Stimulated activated naive B cell treated with anti-CD40 and anti-IgM and Interleukin-4, amounts not matched to agents 10 μg/mL and 1 μg/mL and 100 μg/mL, for 72 hours (primary cell): Measurements from ENCODE around the gene CD84.

ENCODE experiments used
- ATAC-seq, 2 donors: fragments of 150-1000 bp; cut with Tn5 transposase; replicated peaks; 2 replicates each; pipeline ENCODE4 v1.10.0; 2021; ENCODE audit warnings: moderate library complexity in 1 of 2
- DNase-seq: peaks from one replicate; pipeline ENCODE4 v3.0.0; 2021
- H3K27ac Mint-ChIP-seq: one replicate; pipeline ENCODE4 v1.8.0; 2022; ENCODE audit warnings: mild to moderate bottlenecking, mixed read lengths
- H3K27me3 Mint-ChIP-seq, 2 donors: one replicate each; pipeline ENCODE4 v1.8.0; 2022; ENCODE audit warnings: mixed read lengths in 2 of 2
- H3K36me3 Mint-ChIP-seq, 2 donors: one replicate each; pipeline ENCODE4 v1.8.0; 2022; ENCODE audit warnings: mixed read lengths in 2 of 2, mild to moderate bottlenecking in 1 of 2
- H3K4me1 Mint-ChIP-seq, 2 donors: one replicate each; pipeline ENCODE4 v1.8.0; 2022; ENCODE audit warnings: mixed read lengths in 2 of 2, mild to moderate bottlenecking in 1 of 2
- H3K4me3 Mint-ChIP-seq, 2 donors: one replicate each; pipeline ENCODE4 v1.8.0; 2022; ENCODE audit warnings: mild to moderate bottlenecking in 2 of 2, mixed read lengths in 2 of 2, moderate library complexity in 1 of 2
- H3K9me3 Mint-ChIP-seq, 2 donors: one replicate each; pipeline ENCODE4 v1.8.0; 2022; ENCODE audit warnings: mixed read lengths in 2 of 2, mild to moderate bottlenecking in 1 of 2

Gene CD84

DNA sequence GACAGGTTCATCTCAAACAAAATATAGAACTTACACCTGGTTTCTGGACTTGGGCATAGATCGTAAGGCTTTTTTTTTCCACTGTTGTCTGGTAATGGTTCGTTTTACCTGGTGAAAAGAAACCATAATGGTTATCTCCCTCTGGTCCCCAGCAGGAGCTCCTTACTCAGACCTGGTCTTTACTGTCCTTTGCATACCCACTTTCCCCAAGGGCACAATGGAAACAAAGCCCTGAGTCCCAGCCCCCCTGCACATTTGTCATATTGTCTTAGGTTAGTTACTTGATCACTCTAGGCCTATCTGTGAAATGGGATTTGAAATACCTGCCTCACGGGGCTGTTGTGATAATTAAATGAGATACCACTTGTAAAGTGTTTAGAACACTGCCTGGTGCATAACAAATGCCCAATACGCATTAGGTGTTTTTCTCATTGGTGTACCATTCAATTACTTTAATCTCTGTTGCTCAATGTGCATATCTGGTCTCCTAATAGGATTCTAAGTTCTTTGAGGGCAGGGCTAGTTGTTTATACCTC lies 40.5 kb upstream of the CD84 start:
- Mint-ChIP-seq H3K4me1 (peaks cover 47 to 77% of the 10 kb centered on the region in 2 donors), H3K4me3 (no peak overlapping the region), H3K27me3 (no peaks in the 10 kb centered on the region), H3K36me3 (peaks cover 64 to 80% of the 10 kb centered on the region in 2 donors), H3K9me3 (peaks cover 10 to 18% of the 10 kb centered on the region in 2 donors), H3K27ac (peak overlapping the region; percentile 56)
- ATAC-seq (no peak), DNase-seq (no peak)

DNA sequence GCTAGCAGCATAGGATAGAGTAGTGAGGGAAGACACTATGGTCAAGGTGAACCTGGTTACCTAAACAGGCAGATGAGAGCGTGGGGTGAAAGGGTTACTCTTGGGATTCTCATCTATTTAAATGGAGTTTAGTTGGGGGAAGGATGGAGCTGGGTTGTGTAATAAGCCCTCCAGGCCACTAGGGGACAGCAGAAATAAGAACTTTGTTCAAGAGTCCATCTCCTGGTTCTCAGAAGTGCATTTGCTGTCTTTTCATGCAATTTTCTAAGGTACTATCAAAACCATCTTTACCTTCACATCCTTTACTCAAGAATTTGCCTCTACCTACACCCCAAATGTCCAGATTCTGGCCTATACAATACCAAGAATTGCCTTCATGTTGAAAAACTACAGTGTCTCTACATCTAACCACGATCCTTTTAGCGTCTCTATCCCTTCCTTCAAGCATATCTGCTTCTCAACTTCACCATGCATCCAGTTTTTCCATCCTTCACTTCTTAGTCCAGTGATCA lies 39.5 kb upstream of the CD84 start:
- Mint-ChIP-seq H3K36me3 (peaks cover 66 to 78% of the 10 kb centered on the region in 2 donors), H3K27me3 (no peaks in the 10 kb centered on the region), H3K9me3 (peaks cover 10 to 18% of the 10 kb centered on the region in 2 donors), H3K27ac (peak overlapping the region; percentile 56), H3K4me3 (peak overlapping the region in 1 of 2 donors; percentile 2), H3K4me1 (peaks cover 43 to 71% of the 10 kb centered on the region in 2 donors)
- ATAC-seq (no peak), DNase-seq (no peak)

DNA sequence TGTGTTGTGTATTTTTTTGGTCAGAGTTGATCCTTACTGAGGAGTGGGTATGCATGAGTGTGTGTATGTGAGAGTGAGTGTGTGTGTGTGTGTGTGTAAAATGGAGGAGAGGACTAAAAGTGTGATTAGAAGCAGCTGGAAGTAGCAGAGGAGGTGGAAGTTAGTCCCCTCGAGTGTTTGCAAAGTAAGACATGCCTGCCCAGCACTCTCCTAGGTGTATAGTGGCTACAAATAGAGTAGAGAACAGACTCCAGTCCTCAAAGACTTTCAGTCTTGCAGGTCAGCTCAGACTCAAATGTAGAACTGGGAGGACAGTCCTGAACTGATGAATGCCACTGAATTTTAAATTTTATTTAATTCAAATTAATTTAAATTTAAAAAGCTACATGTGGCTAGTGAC lies 39.0 kb upstream of the CD84 start:
- peaks cover 44 to 71% of the 10 kb centered on the region in 2 donors for H3K4me1 Mint-ChIP-seq
- H3K4me3 Mint-ChIP-seq, result peak overlapping the region in 1 of 2 donors; percentile 19
- no peaks in the 10 kb centered on the region for H3K27me3 Mint-ChIP-seq
- ATAC-seq (no peak), DNase-seq (no peak)
- peak overlapping the region; percentile 79 for H3K27ac Mint-ChIP-seq
- H3K9me3 Mint-ChIP-seq, result peaks cover 10 to 17% of the 10 kb centered on the region in 2 donors
- H3K36me3 Mint-ChIP-seq, result peaks cover 65 to 78% of the 10 kb centered on the region in 2 donors

DNA sequence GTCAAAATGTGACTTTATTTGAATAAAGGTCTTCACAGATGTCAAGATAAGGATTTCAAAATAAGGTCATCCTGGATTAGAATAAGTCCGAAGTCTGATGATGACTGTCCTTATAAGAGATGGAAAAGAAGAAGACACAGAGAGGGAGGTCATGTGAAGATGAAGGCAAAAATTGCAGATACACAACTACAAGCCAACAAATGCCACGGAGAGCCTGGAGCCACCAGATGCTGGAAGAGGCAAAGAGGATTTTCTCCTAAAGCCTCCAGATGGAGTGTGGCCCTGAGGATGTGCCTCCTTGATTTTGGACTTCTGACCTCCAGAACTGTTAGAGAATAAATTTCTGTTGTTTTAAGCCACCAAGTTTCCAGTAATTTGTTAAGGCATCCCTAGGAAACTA lies 36.4 kb upstream of the CD84 start:
- DNase-seq (no peak), ATAC-seq (no peak)
- Mint-ChIP-seq H3K36me3 (peaks cover 63 to 75% of the 10 kb centered on the region in 2 donors), H3K9me3 (peaks cover 10 to 15% of the 10 kb centered on the region in 2 donors), H3K27me3 (no peaks in the 10 kb centered on the region), H3K4me3 (no peak overlapping the region), H3K27ac (no peak overlapping the region), H3K4me1 (peaks cover 36 to 68% of the 10 kb centered on the region in 2 donors)

DNA sequence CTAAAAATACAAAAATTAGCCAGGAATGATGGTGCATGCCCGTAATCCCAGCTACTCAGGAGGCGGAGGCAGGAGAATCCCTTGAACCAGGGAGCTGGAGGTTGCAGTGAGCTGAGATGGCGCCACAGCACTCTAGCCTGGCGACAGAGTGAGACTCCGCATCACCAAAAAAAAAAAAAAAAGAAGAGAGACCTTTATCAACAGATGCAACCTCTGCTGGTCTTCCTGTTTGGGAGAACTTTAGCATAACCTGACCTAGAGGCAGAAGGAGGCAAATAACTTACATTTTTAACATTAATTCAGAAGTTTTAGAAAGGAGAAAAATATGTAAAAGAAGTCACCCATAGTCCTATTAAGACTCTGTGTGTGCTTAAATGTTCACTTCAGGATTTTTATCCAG lies 35.1 kb upstream of the CD84 start:
- no peaks in the 10 kb centered on the region for H3K27me3 Mint-ChIP-seq
- H3K9me3 Mint-ChIP-seq, result peaks cover 10 to 11% of the 10 kb centered on the region in 2 donors
- H3K4me3 Mint-ChIP-seq, result no peak overlapping the region
- peaks cover 61 to 73% of the 10 kb centered on the region in 2 donors for H3K36me3 Mint-ChIP-seq
- peaks cover 41 to 70% of the 10 kb centered on the region in 2 donors for H3K4me1 Mint-ChIP-seq
- ATAC-seq (no peak), DNase-seq (no peak)
- peak overlapping the region; percentile 72 for H3K27ac Mint-ChIP-seq

DNA sequence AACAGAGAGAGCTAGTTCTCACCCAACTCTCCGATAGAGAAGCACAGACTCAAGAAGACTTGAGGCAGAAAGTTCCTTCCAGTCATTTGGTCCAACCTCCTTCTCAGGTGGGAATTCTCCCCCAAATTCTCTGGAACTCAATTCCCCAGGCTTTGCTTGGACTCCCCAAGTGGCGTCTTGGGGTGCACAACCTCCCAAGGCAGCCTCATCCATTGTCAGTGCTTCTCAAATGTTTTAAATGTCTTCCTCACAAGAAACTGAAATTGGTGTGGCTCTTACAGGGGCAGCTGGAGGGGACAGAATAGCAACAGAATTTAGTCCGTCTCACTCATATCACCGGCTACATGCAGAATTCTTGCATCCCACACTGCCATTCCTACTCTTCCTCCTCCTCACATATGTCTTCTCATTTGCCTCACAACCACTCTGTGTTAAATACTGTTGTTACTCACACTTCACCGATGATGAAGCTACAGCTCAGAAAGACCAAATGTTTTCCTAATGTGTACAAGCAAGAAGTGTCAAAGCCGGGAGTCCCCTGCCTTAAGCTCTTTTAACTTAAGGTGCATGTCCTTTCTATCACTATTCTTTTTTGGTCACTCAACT lies 33.4 kb upstream of the CD84 start:
- ATAC-seq, result no peak
- Mint-ChIP-seq H3K27ac (peak overlapping the region; percentile 97), H3K9me3 (no peaks in the 10 kb centered on the region)

DNA sequence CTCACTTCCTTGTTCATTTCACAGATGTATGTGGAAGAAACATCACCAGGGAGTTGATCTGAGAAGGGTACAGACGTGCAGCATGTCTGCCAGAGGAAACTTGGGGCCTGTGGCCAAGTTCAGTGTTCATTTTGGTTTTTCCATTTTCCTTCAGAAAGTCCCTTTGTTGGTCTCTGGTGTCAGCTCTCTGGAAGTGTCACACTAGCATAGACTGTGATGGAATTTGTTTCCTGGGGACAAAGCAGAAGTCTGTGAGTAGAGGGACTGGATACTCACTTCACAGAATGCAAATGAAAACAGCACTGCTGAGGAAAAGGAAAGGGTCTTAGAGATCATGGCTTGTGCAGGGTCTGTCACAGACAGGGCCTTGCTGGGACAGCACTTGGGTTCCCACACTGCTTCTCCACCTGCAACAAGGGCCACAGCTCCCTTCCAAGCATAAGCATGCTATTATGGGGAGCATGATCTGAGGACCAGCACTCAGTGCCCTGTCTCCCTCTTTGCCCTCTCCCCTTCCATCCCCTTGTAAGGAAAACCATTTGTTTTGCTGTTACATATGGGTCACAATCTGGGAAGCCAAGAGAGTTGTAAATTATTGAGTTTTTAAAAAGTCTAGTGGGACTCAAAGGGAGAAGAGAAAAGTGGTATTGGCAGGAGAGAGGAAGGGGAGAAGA lies 31.4 kb upstream of the CD84 start:
- peak overlapping the region; percentile 89 for H3K27ac Mint-ChIP-seq
- no peaks in the 10 kb centered on the region for H3K27me3 Mint-ChIP-seq
- H3K36me3 Mint-ChIP-seq, result peaks cover 64 to 78% of the 10 kb centered on the region in 2 donors
- no peak for DNase-seq
- no peak overlapping the region for H3K4me3 Mint-ChIP-seq
- no peaks in the 10 kb centered on the region for H3K9me3 Mint-ChIP-seq
- peak; percentile 15 to 31 for ATAC-seq
- peaks cover 63 to 83% of the 10 kb centered on the region in 2 donors for H3K4me1 Mint-ChIP-seq

More for the DNA sequence above, 33.4 kb upstream of the CD84 start:
- H3K36me3 Mint-ChIP-seq, result peaks cover 61 to 73% of the 10 kb centered on the region in 2 donors
- H3K4me3 Mint-ChIP-seq, result peak overlapping the region; percentile 2 to 17
- DNase-seq, result no peak
- no peaks in the 10 kb centered on the region for H3K27me3 Mint-ChIP-seq
- peaks cover 45 to 71% of the 10 kb centered on the region in 2 donors for H3K4me1 Mint-ChIP-seq

DNA sequence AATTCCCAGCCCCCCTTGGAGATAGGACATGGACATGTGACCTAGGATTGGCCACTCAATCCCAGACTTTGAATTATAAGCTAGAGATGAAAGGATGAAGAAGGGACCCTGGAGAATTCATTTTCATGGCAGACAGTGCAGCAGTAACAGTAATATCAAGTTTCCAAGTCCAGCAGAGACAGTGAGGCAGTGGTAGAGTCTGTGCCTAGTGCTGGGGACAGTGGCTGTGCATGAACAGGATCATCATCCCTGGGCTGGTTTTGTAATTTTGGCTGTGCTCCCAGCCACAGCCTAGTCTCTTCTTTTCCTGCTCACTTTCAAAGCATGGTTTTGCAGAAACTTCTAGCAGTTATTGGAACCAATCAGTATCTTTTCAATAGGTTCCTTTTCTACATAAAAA lies 29.6 kb upstream of the CD84 start:
- ATAC-seq, result no peak
- H3K27me3 Mint-ChIP-seq, result no peaks in the 10 kb centered on the region
- no peak for DNase-seq
- peaks cover 66 to 83% of the 10 kb centered on the region in 2 donors for H3K4me1 Mint-ChIP-seq
- peak overlapping the region in 1 of 2 donors; percentile 53 for H3K4me3 Mint-ChIP-seq
- H3K9me3 Mint-ChIP-seq, result peaks cover 3 to 5% of the 10 kb centered on the region in 2 donors
- H3K27ac Mint-ChIP-seq, result peak overlapping the region; percentile 91
- H3K36me3 Mint-ChIP-seq, result peaks cover 62 to 80% of the 10 kb centered on the region in 2 donors

DNA sequence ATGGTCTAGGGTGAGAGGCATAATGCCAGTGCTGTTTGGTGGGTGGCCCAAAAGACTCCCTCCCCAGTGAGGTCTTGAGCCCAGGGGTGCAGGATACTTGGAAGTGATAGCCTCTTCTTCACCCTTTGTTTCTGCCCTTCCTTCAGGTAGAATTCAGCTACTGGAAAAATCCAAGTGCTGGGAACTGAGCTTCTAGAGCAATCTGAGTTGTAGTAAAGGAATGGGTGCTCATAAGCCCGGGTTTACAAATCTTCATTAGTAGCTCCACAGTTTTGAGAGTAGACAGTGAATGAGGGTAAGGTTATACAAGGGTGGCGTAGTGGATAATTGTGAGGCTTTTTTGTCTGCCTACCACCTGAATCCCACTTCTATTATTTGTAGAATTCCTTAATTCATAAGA lies 29.2 kb upstream of the CD84 start:
- H3K4me3 Mint-ChIP-seq, result peak overlapping the region; percentile 2 to 53
- H3K27ac Mint-ChIP-seq, result peak overlapping the region; percentile 91
- peaks cover 59 to 77% of the 10 kb centered on the region in 2 donors for H3K36me3 Mint-ChIP-seq
- H3K4me1 Mint-ChIP-seq, result peaks cover 63 to 80% of the 10 kb centered on the region in 2 donors
- H3K27me3 Mint-ChIP-seq, result no peaks in the 10 kb centered on the region
- DNase-seq (no peak), ATAC-seq (no peak)
- H3K9me3 Mint-ChIP-seq, result peaks cover 3 to 5% of the 10 kb centered on the region in 2 donors

DNA sequence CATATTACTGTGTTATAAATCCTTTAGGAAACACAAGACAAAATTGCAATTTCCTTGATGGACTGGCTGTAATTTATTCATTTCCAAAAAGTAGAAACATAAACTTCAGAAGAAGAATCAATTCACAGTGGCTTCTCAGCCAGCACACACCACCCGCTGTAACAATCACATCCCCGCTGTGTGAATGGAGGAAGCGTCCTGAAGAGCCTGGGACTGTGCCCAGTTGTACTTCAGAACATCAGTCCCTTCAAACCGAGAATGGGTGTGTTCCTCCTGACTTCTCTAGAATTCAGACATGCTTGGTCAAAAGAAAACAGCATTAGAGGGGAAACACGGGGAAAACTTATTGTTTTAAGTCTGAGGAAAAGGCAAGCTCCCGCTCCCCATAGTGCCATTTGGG lies 28.8 kb upstream of the CD84 start:
- H3K27ac Mint-ChIP-seq, result peak overlapping the region; percentile 91
- peaks cover 56 to 76% of the 10 kb centered on the region in 2 donors for H3K36me3 Mint-ChIP-seq
- peak; percentile 62 to 69 for ATAC-seq
- no peaks in the 10 kb centered on the region for H3K27me3 Mint-ChIP-seq
- H3K4me1 Mint-ChIP-seq, result peaks cover 61 to 76% of the 10 kb centered on the region in 2 donors
- peaks cover 5 to 7% of the 10 kb centered on the region in 2 donors for H3K9me3 Mint-ChIP-seq
- no peak for DNase-seq
- peak overlapping the region in 1 of 2 donors; percentile 53 for H3K4me3 Mint-ChIP-seq

DNA sequence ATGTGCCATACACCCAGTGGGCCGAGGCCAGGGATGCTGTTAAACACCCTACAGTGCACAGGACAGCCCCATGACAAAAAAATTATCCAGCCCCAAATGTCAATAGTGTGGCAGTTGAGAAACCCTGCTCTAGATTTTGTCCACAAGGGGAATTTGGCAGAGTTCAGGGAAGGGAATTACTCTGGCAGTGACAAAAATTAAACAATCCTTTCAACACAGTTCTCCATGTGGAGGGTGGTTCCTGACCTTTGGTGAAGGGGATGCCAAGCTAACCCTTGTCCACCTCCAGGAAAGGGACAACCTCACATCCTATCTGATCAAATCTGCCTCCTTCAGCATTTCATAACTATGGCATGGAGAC lies 28.4 kb upstream of the CD84 start:
- Mint-ChIP-seq H3K9me3 (peaks cover 8 to 11% of the 10 kb centered on the region in 2 donors), H3K27ac (peak overlapping the region; percentile 91), H3K4me1 (peaks cover 59 to 72% of the 10 kb centered on the region in 2 donors), H3K36me3 (peaks cover 52 to 76% of the 10 kb centered on the region in 2 donors), H3K27me3 (no peaks in the 10 kb centered on the region), H3K4me3 (peak overlapping the region; percentile 30 to 32)
- ATAC-seq (peak; percentile 21 to 34), DNase-seq (no peak)

DNA sequence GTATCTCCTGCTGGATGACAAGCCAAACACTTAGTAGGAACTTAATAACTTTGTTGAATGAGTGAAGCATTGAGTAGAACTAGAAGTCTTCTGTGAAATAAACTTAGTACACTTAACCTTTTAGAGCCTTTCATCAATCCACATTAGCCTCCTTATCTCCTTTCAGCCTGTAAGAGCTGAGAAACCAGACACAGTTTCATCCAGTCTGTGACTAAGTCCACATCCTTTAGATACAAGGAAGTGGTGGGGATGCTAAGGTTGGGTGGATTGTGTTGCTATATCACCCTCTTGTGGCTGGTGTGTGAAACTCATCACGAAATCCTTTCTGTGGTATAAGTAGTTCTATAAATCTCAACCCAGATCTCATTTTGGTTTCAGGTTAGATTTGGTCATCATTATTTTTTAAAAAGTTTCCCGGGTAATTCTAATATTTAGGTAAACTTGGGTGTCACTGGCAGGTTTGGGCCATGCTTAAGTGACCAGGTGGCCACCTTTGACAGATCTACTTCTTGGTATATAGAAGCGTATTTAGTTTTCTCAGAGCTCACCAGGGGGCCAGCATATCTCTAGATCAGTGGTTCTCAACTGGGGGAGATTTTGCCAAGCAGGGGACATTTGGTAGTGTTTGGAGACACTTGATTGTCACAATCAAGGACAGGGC lies 27.8 kb upstream of the CD84 start:
- peaks cover 56 to 66% of the 10 kb centered on the region in 2 donors for H3K4me1 Mint-ChIP-seq
- ATAC-seq (peak; percentile 75 to 84), DNase-seq (no peak)
- no peaks in the 10 kb centered on the region for H3K27me3 Mint-ChIP-seq
- H3K27ac Mint-ChIP-seq, result peak overlapping the region; percentile 91
- H3K4me3 Mint-ChIP-seq, result peak overlapping the region; percentile 40 to 44
- H3K36me3 Mint-ChIP-seq, result peaks cover 48 to 73% of the 10 kb centered on the region in 2 donors
- H3K9me3 Mint-ChIP-seq, result peaks cover 8 to 11% of the 10 kb centered on the region in 2 donors

DNA sequence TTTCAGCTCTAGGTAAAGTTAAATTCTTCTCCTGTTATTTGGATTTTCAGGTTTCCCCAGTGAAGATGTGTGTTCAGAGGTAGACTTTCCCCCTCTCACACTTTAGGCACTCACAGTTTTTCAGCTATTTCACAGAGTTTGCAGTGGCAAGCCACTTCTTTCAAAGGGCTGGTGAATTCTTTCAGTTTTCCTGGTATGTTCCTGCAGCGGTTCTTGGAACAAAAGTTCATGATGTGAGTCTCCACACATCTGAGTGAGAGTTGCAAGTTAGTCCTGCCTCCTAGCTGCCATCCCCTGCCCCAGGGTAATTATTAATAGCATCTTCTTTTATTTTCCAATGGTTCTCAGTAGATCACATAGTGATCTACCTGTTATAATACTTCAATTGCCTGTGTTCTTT lies 27.3 kb upstream of the CD84 start:
- no peak for DNase-seq
- H3K36me3 Mint-ChIP-seq, result peaks cover 52 to 77% of the 10 kb centered on the region in 2 donors
- peaks cover 11 to 12% of the 10 kb centered on the region in 2 donors for H3K9me3 Mint-ChIP-seq
- peaks cover 56 to 64% of the 10 kb centered on the region in 2 donors for H3K4me1 Mint-ChIP-seq
- no peaks in the 10 kb centered on the region for H3K27me3 Mint-ChIP-seq
- peak overlapping the region; percentile 40 to 44 for H3K4me3 Mint-ChIP-seq
- no peak for ATAC-seq
- H3K27ac Mint-ChIP-seq, result peak overlapping the region; percentile 91
